ENCODE results near the gene RC3H1. TPM values are rescaled to one million over a fixed set of nuclear protein-coding genes. Genes with fewer than 3 reads are reported as not detected.

The RC3H1 gene
- total and polyA plus RNA-seq, 5 experiments from 2014 or later = 5.1 to 56.8 (median 7.2) TPM

- peaks cover 0 to 67% (median 33%) of the 10 kb centered on the region in 3 donors for H3K36me3 Mint-ChIP-seq
- no peak for DNase-seq
- H3K27me3 Mint-ChIP-seq = no peaks in the 10 kb centered on the region
- peak overlapping the region in 2 of 10 donors; percentile 23 to 36 for H3K27ac Mint-ChIP-seq
- POLR2A ChIA-PET = no interaction called here
- H3K4me1 Mint-ChIP-seq = peaks cover 11 to 20% (median 15%) of the 10 kb centered on the region in 4 donors
- ATAC-seq = no peak
- no peak overlapping the region for H3K4me3 Mint-ChIP-seq
- no peaks in the 10 kb centered on the region for H3K9me3 Mint-ChIP-seq
Observed at GRCh38 chr1:173894189-173894588, 128.0 kb downstream of the RC3H1 start.

- H3K36me3 Mint-ChIP-seq = peaks cover 0 to 67% (median 30%) of the 10 kb centered on the region in 3 donors
- H3K9me3 Mint-ChIP-seq = no peaks in the 10 kb centered on the region
- no peaks in the 10 kb centered on the region for H3K27me3 Mint-ChIP-seq
- POLR2A ChIA-PET = no interaction called here
- no peak overlapping the region for H3K4me3 Mint-ChIP-seq
- H3K27ac Mint-ChIP-seq = no peak overlapping the region
- ATAC-seq (no peak), DNase-seq (no peak)
- peaks cover 11 to 20% (median 14%) of the 10 kb centered on the region in 4 donors for H3K4me1 Mint-ChIP-seq
Observed at GRCh38 chr1:173893611-173894010, 128.5 kb downstream of the RC3H1 start.

- ATAC-seq (no peak), DNase-seq (no peak)
- Mint-ChIP-seq H3K9me3 (no peaks in the 10 kb centered on the region), H3K27ac (no peak overlapping the region), H3K4me1 (peaks cover 16 to 43% (median 36%) of the 10 kb centered on the region in 4 donors), H3K36me3 (peaks cover 15 to 85% (median 47%) of the 10 kb centered on the region in 3 donors), H3K27me3 (no peaks in the 10 kb centered on the region), H3K4me3 (peak overlapping the region in 1 of 10 donors; percentile 20)
- POLR2A ChIA-PET = interaction anchor here (0.6 to 1.2 kb wide), 2 partner anchors 21 to 126 kb away, joined by 4 read pairs; no protein-coding TSS in a partner anchor
Observed at GRCh38 chr1:173889885-173890284, 132.3 kb downstream of the RC3H1 start.

GRCh38 chr1:173888749-173889148 lies 133.4 kb downstream of the RC3H1 start:
- ATAC-seq = no peak
- Mint-ChIP-seq H3K4me3 (no peak overlapping the region), H3K36me3 (peaks cover 15 to 78% (median 44%) of the 10 kb centered on the region in 3 donors), H3K9me3 (no peaks in the 10 kb centered on the region), H3K27me3 (no peaks in the 10 kb centered on the region), H3K4me1 (peaks cover 13 to 43% (median 34%) of the 10 kb centered on the region in 4 donors), H3K27ac (peak overlapping the region in 1 of 10 donors; percentile 40)
- no peak for DNase-seq
- POLR2A ChIA-PET = interaction anchor here (1.2 kb wide), 1 partner anchor 20 kb away, joined by 4 read pairs; no protein-coding TSS in a partner anchor

GRCh38 chr1:173887627-173888026 lies 134.5 kb downstream of the RC3H1 start:
- POLR2A ChIA-PET = no interaction called here
- Mint-ChIP-seq H3K27me3 (no peaks in the 10 kb centered on the region), H3K4me1 (peaks cover 13 to 43% (median 33%) of the 10 kb centered on the region in 4 donors), H3K27ac (peak overlapping the region in 2 of 10 donors; percentile 1 to 7), H3K36me3 (peaks cover 15 to 73% (median 40%) of the 10 kb centered on the region in 3 donors), H3K9me3 (no peaks in the 10 kb centered on the region), H3K4me3 (peak overlapping the region in 1 of 10 donors; percentile 24)
- no peak for ATAC-seq
- no peak for DNase-seq

GRCh38 chr1:173886746-173887611 lies 135.2 kb downstream of the RC3H1 start:
- ATAC-seq = no peak
- H3K9me3 Mint-ChIP-seq = no peaks in the 10 kb centered on the region
- peaks cover 11 to 43% (median 30%) of the 10 kb centered on the region in 4 donors for H3K4me1 Mint-ChIP-seq
- H3K27ac Mint-ChIP-seq = peak overlapping the region in 4 of 10 donors; percentile 1 to 58 (median 10)
- peaks cover 15 to 71% (median 38%) of the 10 kb centered on the region in 3 donors for H3K36me3 Mint-ChIP-seq
- POLR2A ChIA-PET = no interaction called here
- DNase-seq = no peak
- H3K27me3 Mint-ChIP-seq = no peaks in the 10 kb centered on the region
- peak overlapping the region in 3 of 10 donors; percentile 10 to 36 (median 24) for H3K4me3 Mint-ChIP-seq

- POLR2A ChIA-PET = no interaction called here
- H3K4me1 Mint-ChIP-seq = peaks cover 7 to 32% (median 23%) of the 10 kb centered on the region in 4 donors
- H3K4me3 Mint-ChIP-seq = no peak overlapping the region
- no peak for DNase-seq
- peak overlapping the region in 1 of 10 donors; percentile 25 for H3K27ac Mint-ChIP-seq
- H3K27me3 Mint-ChIP-seq = no peaks in the 10 kb centered on the region
- peaks cover 18 to 62% (median 35%) of the 10 kb centered on the region in 3 donors for H3K36me3 Mint-ChIP-seq
- no peak for ATAC-seq
- no peaks in the 10 kb centered on the region for H3K9me3 Mint-ChIP-seq
Observed at GRCh38 chr1:173884701-173885100, 137.5 kb downstream of the RC3H1 start.

Other genes with a start within 250 kb of the RC3H1 start
- gene DARS2, start 197.7 kb downstream of the RC3H1 start, total RNA-seq = 10 to 100 TPM; 12.6 TPM
- gene DARS2, start 197.7 kb downstream of the RC3H1 start, polyA plus RNA-seq = 10 to 100 TPM in 1 of 3 donors, 1 to 10 TPM in 2; 6.7 to 12.1 (median 7.3) TPM
- 10 to 100 TPM; 14.2 to 16.6 TPM for gene CENPL, start 197.5 kb downstream of the RC3H1 start, total RNA-seq
- gene CENPL, start 197.5 kb downstream of the RC3H1 start, polyA plus RNA-seq = 1 to 10 TPM; 4.4 to 9.2 (median 7.0) TPM
- 1,000 to 10,000 TPM; 1,055 to 1,075 TPM for gene GAS5, start 154.4 kb downstream of the RC3H1 start, total RNA-seq
- gene GAS5, start 154.4 kb downstream of the RC3H1 start, polyA plus RNA-seq = 100 to 1,000 TPM; 503 to 660 (median 547) TPM
- 10 to 100 TPM; 27.9 to 28.8 TPM for gene ZBTB37, start 154.0 kb downstream of the RC3H1 start, total RNA-seq
- gene ZBTB37, start 154.0 kb downstream of the RC3H1 start, polyA plus RNA-seq = 1 to 10 TPM; 1.9 to 2.1 (median 1.9) TPM
- under 1 TPM in 1 of 2 experiments, not detected in 1; 0.44 TPM for gene SERPINC1, start 105.0 kb downstream of the RC3H1 start, total RNA-seq
- under 1 TPM in 1 of 3 donors, not detected in 2; 0.80 TPM for gene SERPINC1, start 105.0 kb downstream of the RC3H1 start, polyA plus RNA-seq
- 10 to 100 TPM; 86.5 to 93.6 TPM for gene RABGAP1L, start 137.2 kb upstream of the RC3H1 start, total RNA-seq
- gene RABGAP1L, start 137.2 kb upstream of the RC3H1 start, polyA plus RNA-seq = 10 to 100 TPM; 36.8 to 59.8 (median 37.2) TPM